LNCaP clone FGC (cell line): ENCODE results near the gene TWIST2.

Experiments used
- DNase-seq: peaks from one replicate; pipeline ENCODE4 v3.0.0-alpha.2; 2011; ENCODE audit warnings: low read depth
- H3K4me3 ChIP-seq: 2 replicates; pipeline ENCODE4 v1.5.1; 2011; ENCODE audit warnings: mild to moderate bottlenecking, low read depth, low read length, control low read depth
- TF ChIP-seq, protein P1 (sequence below): IDR thresholded peaks from 2 replicates; pipeline ENCODE4 v1.5.1; 2012; ENCODE audit warnings: mild to moderate bottlenecking; ENCODE audit not compliant: control insufficient read depth, insufficient read depth; ENCODE audit errors: extremely low read depth

TWIST2 gene

DNA sequence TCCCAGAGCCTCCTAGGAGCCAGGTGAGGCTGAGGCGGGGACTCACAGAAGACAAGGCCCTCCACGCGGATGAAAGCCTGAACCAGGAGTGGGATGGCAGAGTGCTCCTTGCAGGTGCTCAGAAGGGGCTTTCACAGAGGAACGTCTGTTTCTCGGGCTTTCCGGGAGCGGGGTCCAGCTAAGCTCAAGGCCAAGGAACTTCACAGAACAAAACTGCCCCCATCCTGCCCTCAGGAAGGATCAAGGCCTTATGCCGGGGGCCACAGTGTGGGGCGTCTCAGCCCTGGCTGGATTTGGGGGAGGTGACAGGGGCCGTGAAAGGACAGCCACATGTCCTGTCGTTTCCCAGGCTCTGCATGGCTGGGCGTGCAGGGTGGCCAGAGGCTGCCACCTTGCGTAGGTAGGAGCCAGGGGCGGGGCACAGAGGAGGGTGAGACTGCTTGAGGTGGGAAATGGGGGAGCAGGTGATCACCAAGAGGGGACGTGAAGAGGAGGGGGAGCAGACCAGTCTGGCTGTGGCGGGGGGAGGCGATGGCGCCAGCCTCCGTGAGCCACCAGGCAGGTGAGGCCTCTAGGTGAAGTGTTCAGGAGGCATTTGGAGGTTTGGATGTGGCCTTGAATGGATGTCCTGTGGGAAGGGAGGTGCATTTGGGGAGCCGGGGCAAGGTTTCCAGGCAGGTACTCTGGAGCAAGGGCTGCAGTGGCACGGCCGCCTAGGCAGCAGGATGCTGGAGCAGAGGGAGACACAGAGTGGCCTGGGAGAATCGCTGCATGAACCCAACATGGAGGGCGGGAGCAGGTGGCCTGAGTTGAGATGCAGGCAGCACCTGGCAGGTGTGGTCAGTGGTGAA lies 79.1 kb downstream of the TWIST2 start:
- no peak overlapping the region for H3K4me3 ChIP-seq
- DNase-seq = no peak
- TF ChIP-seq, protein P1, sequence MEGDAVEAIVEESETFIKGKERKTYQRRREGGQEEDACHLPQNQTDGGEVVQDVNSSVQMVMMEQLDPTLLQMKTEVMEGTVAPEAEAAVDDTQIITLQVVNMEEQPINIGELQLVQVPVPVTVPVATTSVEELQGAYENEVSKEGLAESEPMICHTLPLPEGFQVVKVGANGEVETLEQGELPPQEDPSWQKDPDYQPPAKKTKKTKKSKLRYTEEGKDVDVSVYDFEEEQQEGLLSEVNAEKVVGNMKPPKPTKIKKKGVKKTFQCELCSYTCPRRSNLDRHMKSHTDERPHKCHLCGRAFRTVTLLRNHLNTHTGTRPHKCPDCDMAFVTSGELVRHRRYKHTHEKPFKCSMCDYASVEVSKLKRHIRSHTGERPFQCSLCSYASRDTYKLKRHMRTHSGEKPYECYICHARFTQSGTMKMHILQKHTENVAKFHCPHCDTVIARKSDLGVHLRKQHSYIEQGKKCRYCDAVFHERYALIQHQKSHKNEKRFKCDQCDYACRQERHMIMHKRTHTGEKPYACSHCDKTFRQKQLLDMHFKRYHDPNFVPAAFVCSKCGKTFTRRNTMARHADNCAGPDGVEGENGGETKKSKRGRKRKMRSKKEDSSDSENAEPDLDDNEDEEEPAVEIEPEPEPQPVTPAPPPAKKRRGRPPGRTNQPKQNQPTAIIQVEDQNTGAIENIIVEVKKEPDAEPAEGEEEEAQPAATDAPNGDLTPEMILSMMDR = no peak

DNA sequence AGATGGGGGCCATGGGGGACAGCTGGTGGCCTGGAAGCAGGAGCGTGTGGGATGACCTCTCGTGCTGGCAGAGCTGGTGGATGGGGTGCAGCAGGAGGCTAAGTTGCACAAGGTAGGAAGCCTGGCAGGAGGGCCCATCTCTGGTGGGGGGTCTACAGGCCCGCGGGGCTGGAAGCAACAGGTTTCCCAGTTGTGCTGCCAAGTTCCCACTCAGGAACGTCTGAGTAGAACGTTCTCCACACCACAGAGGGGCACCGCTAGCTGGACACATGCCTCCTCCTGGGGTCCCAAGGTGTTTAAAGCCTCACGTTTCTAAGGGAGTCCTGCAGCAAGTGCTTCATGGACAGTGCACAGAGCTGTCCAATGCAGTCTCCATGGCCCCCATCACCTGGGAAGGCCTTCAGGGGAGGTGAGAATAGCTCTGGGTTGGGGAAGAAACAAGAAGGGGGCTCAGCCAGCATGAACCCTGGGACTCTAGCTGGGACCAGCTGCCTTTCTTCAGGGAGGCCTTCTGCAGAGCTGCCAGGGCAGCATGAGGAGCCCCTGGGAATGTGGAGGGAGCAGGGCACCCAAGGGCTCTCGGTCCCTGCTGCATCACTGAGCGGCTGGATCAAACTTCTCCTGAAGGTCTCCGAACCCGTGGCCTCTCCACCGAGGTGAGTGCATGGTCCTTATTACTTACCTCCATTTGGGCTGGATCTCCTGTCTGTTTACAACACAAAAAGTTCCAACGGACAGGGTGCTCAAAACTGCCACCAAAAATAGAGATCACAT lies 80.0 kb downstream of the TWIST2 start:
- DNase-seq = no peak
- H3K4me3 ChIP-seq = no peak overlapping the region
- TF ChIP-seq, protein P1 = no peak

DNA sequence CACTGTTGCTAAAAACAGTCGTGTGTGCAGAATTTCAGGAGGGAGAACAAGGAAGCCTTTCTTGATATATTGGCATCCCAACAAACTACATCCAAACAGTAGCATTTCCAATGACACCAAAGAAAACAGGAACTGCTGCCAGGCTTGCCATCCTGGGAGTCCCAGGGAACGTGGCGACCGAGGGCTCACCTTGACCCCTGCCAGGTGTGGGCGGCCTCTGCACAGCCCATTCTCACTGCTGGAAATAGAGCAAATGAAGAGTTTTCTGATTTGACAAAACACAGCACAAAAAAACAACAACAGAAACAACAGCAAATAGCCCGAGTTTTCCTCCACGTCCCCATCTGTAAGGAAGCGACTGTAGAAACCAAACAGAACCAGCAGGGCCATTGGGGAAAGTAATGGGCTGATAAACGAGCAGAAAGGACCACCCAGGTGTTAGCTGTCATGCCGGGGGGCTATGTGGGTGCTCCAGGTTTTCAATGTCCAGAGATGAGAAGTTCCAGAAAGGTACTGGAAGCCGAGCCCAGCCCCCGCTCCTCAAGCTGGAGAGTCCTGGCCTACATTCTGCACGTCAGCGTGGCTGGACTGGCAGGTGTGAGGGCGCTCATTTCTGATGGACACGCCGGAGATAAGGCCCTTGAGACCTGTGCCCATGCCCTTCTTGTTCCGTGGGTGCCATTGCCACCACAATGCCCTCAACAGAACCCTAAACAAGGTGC lies 80.8 kb downstream of the TWIST2 start:
- TF ChIP-seq, protein P1 = no peak
- H3K4me3 ChIP-seq = no peak overlapping the region
- no peak for DNase-seq

DNA sequence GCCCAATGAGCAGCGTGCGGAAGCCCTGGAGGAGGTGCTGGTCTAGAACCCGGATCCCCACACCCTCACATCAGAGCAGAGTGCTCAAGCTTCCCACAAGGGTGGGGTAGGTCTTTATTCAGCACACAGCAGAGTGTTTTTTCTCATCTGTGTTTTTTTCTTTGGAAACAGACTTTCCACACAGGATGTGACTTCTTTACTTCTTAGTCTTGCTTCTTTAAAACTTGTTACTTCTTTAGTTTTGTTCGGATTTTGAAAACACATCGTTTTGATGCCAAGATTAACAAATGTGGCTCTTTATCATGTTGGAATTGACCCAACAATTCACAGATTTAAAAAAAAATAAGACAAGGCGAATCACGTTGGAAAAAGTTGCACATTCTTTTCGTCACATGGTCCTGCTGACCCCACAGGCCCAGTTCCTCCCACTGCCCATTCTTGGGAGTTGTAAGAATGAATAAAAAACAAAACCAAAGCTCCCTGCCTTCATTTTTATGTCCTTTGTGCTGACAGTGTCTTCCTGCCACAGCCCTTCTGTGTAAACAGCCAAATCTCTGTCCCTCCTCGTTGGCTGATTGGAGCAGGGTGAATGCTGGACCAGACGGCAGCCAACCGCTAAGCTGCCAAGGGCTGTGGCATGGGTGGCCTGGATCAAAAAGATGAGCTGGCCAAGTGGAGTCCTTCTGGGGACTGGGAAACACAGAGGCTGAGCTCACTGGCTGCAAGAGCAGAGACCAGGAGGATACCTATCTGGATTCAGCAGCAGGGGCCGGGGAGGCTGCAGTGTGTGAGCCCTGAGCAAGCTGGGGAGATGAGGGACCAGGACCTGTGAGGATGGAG lies 81.6 kb downstream of the TWIST2 start:
- TF ChIP-seq, protein P1 = no peak
- no peak overlapping the region for H3K4me3 ChIP-seq
- no peak for DNase-seq

DNA sequence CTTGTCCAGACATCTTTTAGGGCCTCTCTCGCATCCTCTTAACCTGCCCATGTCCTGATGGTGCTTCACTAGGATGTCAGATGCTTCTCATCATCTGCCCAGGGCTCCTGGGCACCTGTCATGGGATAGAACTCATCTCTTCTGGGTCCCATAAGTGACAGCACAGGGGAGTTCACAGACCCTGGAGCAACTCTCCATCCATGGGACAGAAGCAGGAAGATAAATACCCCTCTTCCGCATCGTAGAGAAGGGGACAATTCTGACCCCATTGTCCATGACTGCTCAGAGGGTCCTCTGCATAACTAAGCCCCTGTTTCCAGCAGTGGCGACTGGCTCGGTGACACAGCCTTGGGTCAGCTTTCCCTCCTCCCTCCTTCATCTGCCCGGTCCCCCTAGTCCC lies 82.3 kb downstream of the TWIST2 start:
- TF ChIP-seq, protein P1 = no peak
- no peak overlapping the region for H3K4me3 ChIP-seq
- DNase-seq = no peak
